SW 1271 (cell line): ENCODE data around the gene RIPK4.

Experiments
- DNase-seq, 2 experiments: peaks; one replicate each; lab custom pipeline; 2025; lab: John Stamatoyannopoulos, UW

The RIPK4 gene

DNA sequence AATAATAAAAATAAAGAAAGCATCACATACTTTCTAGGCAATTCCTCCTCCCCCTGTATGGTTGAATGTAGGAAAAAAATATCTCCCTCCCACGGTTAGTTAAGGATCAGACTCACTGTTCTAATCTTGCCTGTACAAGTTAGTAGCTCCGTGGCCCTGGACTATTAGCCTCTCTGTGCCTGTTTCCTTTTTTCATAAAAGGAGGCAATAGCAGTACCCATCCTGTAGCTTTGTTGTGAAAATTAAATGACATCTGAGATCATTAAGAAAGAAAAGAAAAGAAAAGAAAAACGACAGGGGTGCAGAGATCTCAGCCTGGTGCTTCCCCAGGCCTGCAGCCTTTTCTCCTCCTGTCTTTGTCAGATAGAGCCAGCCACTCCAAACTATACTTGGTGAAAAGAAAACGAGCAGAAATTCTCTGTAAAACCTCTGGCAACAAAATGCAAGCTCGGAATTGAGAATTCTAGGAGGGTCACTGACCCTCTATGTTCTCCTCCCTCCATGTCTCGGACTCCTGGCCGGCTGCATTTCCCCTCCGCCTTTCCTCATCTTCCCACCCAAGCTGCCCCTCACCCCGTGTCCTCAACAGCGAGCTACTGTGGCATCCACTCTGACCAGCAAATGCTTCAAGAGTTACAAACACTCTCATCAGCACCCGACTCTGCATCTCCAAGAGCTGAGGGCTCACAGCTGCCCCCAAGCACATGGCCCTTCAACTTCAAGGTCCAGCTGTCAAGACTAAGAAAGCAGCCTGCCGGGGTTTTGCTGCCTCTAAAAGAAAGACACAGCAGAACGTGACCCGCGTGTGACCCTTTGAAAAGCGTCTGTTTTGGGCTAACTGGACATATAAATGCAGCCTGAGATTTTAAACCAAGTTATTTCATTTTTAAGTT, 13.6 kb downstream of the RIPK4 start:
- DNase-seq: no peak

DNA sequence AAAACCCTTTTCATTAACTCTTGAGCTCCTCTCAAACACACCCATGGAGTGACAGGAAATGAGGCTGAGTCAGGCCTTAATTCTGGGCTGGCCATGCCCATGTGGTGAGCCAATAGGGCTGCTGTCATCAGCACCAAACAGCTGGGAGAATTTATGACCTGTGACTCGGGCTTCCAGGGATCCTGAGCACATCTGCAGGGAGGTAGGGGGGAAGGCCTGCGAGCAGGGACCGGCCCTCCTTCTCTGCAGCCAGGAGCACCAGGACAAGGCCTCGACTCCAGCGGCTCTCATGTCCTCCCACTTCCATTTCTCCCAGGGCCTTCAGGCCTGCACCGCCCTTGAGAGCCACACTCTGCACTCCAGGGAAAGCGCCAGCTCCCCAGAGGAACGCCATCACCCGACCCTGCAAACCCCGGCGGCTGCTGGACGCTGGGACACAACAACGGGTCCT, 14.6 kb downstream of the RIPK4 start:
- DNase-seq: no peak

DNA sequence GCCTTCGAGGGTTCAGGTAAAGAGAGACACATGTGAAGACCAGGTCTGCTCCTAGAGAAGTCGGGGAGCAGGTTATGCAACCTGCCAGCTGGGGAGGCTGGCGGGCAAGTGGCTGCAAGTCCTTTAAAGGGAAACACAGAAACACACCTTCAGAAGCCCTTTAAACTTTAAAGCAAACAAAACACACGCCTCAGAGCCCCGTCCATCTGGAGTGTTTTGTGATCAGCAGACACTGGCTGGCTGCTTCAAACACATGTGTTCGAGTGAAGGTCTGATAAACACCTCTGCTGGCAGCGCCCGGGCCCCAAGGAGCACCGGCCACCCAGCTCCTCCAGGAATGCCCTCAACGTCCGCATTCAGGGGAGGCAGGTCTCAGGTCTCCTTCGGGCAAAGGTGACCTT, 15.2 kb downstream of the RIPK4 start:
- no peak for DNase-seq

DNA sequence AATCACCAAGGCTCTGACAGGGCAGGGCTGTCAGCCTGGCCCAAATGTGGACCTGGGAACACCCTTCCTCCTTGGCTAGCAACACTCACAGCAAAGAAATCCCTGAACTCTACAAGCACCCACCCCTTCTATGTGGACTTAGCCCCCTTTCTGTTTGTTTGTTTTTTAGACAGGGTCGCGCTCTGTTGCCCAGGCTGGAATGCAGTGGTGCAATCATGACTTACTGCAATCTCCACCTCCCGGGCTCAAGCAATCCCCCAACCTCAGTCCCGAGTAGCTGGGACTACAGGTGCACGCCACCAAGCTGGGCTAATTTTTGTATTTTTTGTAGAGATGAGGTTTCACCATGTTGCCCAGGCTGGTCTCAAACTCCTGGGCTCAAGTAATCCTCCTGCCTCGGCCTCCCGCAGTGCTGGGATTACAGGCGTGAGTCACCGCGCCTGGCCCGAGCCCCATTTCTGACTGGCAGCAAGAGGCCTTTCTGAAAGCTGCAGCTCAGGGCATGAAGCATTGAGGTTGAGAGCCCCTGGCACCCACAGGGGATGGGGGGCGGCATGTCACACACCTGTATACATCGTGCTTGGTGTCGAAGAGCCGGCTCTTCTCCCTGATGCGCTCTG, 16.2 kb downstream of the RIPK4 start:
- no peak for DNase-seq

DNA sequence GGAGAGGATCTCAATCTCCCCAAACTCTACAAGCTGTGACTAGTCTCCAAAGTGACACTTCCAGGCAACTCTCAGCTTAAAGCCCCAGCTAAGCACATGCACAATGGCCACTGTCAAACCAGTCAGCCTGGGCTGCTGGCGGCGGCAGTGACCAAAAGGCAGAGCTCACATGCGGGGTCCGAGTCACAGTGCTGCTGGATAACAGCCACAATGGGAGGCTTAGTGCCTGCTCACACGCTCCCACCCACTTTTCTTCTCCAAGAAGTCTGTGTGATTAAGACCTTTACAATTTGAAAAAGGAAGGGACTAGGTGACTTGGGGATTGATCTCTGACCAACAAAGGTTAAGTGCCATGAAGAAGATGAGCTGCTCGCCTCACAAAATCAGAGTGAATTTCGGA, 16.8 kb downstream of the RIPK4 start:
- no peak for DNase-seq

DNA sequence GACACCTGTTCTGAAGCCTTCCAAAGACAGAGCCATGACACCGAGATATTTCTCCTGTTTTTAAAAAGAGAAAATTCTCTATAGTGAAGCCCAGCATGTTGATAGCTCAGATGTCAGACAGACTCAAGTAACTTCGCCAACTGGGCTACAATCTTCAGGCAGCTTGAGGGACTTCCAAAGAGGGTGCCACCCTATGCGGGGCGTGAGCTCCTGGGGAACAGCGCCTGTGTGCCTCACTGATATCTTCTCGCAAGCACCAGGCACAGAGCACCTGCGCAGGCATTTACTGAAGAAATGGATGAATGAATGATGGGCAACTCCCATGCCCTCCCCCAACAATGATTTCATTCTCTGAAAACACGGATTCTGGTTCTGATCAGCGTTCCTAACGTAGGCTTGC, 17.6 kb downstream of the RIPK4 start:
- DNase-seq: no peak

DNA sequence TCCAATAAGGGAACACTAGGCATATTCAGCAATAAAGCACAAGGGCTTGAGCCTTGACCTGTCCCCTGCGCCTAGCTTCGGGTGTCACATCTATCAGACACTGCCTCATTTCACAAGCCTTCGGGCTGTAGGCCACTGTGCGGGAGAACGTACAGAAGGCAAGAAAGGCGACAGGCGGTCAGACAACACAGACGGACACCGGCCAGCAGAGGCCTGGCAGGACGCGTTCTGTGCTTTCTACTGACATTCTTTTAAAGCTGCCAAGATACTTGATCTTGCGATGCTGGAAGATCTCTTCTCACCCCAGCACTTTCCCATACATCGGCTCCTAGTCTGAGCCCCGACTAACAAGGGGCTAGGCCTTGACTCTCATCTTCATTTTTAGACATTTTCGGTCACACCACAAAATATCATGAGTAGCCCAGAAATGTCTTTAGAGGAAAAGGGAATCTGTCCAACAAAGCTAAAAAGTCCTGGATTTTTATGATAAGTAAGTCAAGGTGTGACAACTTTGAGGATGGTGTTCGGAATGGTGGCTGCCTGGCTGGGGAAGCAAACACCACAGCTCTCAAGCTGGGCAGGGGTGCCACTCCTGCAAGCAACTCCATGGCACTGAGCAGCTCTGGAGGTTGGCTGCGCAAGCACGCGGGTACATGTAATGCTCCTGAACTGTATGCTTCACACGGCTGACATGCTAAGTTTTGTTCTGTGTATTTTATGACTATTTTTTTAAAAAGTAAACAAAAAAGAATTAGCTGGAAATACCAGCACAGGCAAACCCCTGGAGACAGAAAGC, 18.7 kb downstream of the RIPK4 start:
- DNase-seq: no peak

DNA sequence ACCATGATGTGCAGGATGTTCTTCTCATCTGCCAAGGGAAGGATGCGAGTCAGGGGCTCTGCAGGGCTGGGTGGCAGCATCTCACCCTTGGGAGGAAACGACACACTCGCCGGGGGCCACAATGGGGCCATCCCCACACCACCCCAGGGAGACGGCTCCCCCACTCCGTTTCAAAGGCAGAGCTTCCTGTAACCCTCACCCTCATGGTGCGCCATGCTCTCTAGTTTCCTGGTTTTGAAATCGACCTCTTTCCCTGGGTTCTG, 20.2 kb downstream of the RIPK4 start:
- DNase-seq: no peak

DNA sequence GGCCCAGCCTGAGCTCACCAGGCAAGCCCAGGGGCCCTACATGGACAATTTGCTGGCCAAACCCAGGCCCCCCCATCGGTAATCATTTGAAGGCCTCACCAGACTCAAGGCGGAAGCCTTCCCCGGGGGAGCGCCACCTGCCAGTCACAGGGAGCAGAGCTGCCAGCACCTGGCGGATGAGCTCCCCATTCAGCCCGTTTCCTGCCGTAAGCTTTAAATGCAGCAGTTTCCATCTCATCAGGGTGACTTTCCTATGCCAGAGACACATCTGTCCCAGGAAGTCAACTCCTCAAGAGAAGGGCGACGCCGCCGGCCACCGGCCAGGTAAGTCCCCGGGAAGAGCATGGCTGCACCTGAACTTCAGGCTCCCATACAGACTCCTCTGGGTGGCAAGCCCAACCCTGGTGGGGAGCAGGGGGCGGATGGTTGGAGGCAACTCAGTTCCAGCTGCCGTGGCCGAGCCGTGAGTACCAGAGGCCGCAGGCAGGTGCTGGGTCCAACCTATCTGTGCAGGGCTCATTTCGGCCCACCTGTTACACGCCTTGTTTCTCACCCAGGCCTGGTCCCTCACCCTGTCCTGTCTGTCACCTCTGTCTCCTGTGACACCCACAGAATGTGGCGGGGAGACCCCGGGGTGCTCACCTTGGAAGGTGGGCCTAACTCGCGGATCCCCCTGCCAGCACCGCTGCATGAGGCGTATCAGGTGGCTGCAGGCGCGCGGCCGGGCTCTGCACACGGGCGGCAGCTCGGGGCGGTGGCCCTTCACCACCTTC, 20.7 kb downstream of the RIPK4 start:
- DNase-seq: no peak

DNA sequence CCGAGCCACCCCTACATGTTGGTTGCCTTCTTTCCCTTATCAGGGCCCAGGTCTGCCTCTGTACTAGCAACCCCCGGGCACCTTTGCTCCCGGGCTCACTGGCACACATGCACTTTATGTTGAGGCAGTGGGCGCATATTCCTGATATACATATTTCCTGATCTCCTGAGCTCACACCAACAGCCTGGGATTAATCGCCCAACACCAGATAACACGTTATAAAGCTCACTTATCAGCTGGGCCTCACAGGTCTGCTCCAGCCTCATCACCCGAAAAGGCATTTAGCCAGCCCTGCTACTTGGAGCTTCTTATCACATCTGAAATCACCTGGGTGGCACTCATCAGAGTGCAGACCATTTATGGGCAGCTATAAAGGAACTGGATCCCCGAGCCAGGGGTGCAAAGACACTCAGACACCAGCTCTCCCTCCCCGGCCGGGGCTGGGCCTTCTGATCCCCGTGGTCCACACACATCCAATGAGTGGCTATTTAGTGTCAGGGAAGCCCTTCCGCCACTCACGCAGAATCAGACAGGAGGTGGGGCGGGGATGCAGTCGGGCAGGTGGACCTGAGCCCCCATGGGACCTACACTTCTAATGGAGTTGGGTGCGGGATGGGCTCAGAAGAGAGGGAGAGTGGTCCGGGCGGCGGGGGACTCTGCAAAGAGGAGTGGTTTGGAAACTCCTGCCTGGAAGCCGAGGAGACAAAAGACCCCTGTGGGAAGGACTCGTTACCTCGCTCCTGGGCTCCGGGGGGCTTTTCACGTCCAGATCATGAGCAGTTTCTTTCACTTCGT, 21.6 kb downstream of the RIPK4 start:
- DNase-seq: no peak

DNA sequence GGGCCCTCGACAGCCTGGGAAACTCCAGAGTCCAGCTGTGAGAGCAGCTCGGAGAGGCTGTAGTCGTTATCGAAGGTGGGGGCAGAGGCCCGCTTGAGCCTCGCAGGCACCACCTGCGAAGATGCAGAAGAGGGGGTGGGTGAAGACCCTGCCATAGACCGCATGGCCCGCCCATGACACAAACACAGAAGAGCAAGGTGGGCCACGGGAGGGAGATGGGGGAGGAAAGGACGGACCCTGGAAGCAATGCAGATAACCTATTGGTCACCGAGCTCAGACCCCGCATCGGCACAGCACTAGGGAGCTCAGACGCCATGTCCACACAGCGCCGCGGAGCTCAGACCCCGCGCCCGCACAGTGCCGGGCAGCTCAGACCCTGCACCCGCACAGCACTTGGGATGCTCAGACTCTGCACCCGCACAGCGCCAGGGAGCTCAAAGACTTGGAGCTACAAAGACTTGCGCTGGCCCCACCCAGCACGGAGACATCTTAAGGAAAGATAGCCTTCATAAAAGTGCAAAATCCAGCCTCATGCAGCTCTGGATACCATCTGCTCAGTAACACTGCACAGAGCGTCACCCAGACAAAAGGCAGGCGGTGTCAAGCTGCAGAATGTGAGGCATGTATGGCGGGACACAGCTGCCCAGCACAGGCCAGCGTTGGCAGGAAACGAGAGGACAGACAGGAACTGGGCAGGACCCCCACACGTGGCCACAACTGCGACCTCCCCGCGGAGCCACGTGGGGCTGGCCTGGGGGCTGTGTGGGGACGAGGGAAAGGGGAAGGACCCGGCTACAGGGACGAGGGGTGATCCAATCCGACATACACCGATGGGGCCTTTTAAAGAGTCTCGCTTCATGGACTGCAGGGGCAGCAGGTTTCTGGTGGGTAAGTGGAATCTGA, 22.6 kb downstream of the RIPK4 start:
- DNase-seq: no peak

DNA sequence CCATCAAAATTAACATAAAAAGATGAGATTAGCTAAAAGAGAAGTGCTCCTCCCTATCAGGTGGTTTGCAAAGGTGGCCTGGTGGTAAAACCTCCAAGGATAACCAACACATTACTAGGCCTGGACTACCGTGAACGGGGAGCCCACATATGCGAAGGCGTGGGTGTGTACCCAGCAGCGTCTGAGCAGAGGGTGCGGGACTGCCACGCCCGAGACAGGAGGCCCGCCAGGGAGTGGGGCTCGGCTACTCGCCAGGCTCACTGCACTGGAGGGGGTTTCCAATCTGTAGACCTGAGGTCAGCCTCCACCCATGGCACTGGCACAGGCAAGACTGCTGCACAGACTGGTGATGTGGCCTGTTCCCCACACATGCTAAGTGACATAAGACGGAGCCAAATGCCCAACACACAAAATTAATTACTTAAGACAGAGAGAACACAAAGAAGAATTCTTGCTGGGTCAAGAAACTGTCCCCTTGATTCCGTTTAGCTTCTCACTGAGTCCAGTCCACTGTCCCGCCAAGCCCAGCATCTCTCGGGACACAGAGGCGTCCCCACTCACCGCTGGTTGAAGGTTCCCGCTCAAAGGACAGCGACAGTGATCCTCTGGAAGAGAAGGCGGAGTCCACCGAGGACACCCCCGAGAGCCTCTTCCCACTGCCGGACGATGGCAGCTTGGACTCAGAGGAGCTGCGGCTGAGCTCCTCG, 23.4 kb downstream of the RIPK4 start:
- DNase-seq: no peak

DNA sequence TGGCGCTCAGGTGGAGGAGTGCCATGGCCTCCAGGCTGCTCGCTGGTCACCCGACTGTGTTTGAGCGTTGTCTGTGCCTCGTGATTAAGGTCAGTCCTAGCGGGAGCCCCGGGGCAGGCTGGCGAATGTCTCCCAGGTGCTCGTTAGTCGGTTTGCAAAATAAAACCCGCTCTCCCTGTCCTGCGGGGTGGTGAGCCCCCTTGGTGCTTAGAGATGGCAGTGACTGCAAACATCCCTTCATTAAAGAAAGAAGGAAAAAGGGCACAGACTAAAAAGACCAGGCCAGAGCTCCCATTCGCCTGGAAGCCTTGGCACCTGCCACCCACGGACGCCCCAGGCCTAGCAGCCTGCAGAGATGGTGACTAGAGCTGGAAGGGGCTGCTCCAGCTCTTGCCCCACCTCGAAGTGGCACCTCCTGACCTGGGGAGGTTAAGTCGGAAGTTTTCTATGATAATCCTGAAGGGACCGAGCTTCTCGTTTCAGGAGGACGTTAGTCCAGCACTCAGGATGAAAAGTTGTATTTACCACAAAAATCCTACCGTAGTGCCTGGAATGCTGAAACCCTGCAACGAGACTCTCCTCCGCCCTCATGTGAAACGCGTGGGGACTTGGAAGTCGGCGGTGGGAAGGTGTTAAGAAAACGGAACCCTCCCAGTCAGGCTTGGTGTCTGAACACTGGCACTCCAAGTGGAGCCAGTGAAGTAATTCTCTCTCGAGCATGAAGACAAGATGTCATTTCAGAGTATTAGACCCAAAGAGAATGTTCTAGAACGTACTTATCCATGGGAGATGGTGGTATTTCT, 24.6 kb downstream of the RIPK4 start:
- DNase-seq: no peak

DNA sequence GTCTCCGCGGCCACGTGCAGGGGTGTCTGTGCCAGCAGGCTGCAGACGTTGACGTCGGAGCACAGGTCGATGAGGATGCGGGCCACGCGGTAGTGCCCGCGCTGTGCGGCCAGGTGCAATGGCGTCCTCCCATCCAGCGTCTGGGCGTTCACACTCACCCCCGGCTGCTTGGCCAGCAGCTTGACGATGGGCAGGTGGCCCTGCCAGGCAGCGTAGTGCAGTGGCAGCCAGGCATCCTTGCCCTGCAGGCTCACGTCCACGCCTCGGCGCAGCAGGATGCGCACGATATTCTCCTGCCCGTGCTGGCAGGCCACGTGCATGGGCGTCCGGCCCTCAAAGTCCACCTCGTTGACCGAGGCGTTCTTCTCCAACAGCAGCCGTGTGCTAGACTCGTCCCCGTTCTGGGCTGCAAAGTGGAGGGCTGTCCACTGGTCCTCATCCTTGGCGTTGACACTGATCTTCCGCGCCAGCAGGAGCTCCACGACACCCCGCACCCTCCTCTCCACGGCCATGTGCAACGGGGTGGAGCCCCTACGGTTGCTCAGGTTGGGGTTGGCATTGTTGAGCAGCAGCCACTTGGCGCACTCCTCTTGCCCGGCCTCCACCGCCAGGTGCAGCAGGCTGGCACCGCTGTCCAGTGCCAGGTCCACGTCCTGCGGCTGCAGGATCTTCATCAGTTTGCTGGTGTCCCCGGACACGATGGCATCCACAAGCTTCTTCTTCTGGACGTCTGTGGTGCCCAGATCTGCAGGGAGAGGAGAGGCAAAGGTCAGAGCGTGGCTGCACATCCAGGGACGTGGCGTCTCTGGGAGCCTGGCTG, 25.4 kb downstream of the RIPK4 start:
- no peak for DNase-seq

DNA sequence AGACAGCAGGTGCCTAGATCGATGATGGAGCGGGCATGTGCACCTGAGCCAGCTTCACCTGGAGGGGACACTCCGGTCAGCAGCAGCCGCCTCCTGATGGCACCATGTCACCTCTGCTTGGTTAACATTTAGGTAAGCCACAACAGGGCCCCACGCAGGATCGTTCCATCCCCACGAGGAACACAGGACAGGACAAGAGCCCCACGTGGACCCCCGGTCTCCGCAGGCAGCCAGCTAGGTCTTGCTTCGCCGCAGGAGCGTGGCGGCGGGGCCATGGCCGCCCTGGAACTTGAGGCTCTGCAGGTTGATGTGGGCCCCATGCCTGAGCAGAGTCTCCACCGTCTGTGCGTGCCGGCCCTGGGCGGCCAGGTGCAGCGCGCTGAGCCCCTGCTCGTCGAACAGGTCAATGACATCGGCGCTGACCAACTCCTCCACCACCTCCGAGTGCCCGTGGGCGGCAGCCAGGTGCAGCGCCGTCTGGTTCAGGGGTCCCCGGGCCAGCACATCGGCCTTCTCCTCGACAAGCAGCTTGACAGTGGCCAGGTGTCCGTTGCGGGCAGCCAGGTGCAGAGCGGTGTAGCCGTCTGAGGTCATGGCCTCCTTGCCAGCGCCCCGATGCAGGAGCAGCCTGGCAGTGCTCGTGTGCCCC, 26.1 kb downstream of the RIPK4 start:
- no peak for DNase-seq

DNA sequence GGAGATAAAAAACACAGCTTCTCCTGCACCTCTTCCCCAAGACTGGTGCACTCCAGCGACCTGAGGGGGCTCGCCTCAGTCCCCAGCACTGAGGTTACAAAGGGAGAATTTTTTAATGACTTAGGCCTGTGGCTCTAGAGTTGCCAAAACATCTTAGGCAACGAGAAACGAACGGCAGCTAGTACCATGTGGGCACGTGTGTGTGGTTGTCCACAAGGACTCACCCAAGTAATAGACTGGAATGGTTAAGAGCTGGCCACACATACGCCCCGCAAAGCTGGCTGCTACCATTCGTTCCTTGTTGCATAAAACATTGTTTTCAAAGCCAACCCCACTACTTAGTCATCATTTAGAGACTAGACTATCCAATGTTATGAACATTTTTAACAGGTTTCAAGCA, 26.9 kb downstream of the RIPK4 start:
- no peak for DNase-seq

DNA sequence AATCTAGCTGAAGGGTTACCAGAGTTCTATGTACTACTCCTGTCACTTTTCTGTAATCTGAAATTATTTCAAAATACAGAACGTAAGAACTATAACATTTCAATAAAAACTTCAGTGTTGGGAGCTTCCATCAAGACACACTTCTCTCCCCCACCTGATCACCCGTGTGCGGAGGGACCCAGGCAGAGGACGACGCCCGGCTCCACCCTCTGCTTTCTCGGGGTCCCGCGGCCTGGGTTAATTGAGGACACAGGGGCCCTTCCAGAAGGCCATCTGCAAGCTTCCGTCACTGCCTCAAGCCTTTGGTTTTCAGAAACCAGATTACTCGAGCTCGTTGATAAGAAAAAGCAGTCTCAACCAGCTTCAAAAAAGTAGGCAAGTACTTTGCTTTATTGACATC, 27.8 kb downstream of the RIPK4 start:
- DNase-seq: no peak
